Fibroblast of the aortic adventitia (primary cell): ENCODE results near the gene CLEC10A. TPM values are rescaled to one million over a fixed set of nuclear protein-coding genes. Genes with fewer than 3 reads are reported as not detected.

Experiments
- DNase-seq: peaks from one replicate; pipeline ENCODE4 v3.0.0-alpha.2; 2010; ENCODE audit warnings: low read depth
- H3K4me3 ChIP-seq: 2 replicates; pipeline ENCODE4 v1.5.1; 2011; ENCODE audit warnings: low read depth, mild to moderate bottlenecking, control low read depth, low read length, moderate library complexity
- total RNA-seq: library from RNA; depleted of rRNA; stranded (reverse); fragments of >200 nt; gene quantifications from 2 replicates; pipeline ENCODE4 v1.2.3, GENCODE V29; 2012; ENCODE audit warnings: low replicate concordance
- TF ChIP-seq, protein P1 (sequence below): IDR thresholded peaks from 2 replicates; pipeline ENCODE4 v1.5.1; 2011; ENCODE audit warnings: mild to moderate bottlenecking, low read length, control low read depth, inconsistent platforms; ENCODE audit not compliant: insufficient read depth

The CLEC10A gene
- total RNA-seq, 1 donor = not detected

DNA sequence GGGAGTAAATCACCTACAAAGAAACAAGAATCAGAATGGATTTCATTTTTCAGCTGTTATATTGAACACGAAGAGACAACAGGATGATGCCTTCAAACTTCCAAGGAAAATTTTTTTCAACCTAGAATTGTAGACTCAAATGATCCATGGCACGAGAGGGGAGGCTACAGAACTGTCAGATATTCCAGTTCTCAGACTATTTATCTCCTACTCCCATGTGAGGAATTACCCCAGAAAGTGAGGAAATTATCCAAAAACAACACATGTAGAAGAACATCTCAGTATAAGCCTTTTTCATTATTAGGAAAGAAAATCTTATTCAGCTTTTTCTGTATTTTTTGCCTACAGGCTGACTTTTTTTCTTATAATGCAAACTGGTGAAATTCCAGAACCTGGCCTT lies 40.1 kb upstream of the CLEC10A start:
- TF ChIP-seq, protein P1, sequence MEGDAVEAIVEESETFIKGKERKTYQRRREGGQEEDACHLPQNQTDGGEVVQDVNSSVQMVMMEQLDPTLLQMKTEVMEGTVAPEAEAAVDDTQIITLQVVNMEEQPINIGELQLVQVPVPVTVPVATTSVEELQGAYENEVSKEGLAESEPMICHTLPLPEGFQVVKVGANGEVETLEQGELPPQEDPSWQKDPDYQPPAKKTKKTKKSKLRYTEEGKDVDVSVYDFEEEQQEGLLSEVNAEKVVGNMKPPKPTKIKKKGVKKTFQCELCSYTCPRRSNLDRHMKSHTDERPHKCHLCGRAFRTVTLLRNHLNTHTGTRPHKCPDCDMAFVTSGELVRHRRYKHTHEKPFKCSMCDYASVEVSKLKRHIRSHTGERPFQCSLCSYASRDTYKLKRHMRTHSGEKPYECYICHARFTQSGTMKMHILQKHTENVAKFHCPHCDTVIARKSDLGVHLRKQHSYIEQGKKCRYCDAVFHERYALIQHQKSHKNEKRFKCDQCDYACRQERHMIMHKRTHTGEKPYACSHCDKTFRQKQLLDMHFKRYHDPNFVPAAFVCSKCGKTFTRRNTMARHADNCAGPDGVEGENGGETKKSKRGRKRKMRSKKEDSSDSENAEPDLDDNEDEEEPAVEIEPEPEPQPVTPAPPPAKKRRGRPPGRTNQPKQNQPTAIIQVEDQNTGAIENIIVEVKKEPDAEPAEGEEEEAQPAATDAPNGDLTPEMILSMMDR = no peak
- H3K4me3 ChIP-seq = no peak overlapping the region
- DNase-seq = peak; percentile 12

DNA sequence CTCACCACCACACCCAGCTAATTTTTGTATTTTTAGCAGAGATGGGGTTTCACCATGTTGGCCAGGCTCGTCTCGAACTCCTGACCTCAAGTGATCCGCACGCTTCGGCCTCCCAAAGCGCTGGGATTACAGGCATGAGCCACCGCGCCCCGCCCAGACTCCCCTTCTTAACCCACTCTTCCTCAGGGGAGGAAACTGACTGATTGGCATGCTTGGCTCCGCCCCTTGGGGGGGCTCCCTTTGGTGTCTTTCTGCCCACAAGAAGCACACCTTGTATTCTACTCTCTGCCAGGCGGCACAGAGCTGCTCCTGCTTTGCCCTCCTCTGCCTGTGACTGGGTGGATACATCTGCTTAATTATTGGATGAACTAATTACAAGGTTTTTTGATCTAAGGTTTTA lies 39.3 kb upstream of the CLEC10A start:
- no peak overlapping the region for H3K4me3 ChIP-seq
- TF ChIP-seq, protein P1 = no peak
- DNase-seq = no peak

DNA sequence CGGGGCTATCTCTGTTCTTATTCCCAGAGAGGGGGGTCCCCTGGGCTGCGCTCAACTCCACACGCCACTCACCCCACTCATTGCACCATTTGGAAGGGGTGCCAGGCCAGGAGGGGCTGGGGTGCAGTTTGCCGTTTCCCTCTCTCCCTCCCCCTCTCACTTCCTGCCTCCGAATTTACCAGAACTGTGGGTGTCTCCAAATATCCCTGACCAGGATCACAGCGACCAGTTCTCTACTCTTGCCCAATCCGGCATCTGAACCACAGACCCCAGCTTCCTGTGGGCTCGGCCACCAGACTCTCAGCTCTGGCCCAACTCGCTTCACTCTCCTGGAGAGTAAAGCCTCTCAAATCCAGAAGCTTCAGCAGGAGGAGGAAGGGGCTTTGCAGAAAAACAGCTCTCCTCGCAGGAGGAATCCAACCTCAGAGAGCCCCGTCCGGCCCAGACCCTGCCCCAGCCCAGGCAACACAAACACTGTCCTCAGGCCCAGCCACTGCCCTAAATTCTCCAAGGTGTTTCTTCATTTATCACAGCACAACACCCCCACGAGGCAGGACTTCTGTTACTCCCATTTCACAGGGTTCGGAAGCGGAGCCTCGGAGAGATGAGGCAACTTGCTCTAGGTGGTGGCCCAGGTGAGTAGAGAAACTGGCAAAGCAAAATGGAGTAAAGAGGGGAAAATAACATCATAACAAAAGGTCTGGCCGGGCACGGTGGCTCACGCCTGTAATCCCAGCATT lies 35.0 kb upstream of the CLEC10A start:
- H3K4me3 ChIP-seq = no peak overlapping the region
- TF ChIP-seq, protein P1 = no peak
- no peak for DNase-seq

DNA sequence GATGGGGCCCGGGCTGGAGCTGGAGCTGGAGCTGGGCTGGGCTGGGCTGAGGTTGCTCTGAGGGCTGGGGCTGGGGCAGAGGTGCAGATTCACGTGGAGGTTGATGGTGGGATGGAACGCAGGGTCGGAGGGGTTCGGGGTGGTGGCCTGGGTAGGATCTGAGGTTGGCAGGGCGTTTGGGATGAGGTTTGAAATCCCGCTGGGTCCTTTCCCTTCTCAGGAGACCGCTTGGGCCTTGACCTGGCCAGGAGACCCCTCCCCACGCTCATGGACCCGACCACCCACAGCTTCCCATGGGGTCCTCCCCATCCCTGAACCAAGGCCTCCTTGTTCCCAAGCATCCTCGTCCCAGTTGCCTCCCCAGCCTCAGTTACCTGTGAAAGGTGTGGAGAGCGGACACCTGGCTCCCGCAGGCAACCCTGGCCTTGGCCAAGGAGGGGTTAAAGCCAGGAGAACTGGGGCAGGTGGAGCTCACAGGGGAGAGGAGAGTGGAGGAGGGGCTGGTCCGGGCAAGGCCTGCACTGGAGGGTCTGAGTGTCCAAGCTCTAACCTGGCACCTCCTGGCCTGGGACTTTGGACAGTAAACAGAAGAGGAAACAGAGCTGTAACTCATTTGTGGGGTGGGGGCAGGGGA lies 34.3 kb upstream of the CLEC10A start, which contains the start of gene ASGR2:
ASGR2 (minus strand) TSS at position 582 of the 634 bp plus-strand sequence. CDS start 582 bp downstream, outside the sequence.
- DNase-seq = no peak
- H3K4me3 ChIP-seq = no peak within 1 kb of the TSS
- TF ChIP-seq, protein P1 = no peak

DNA sequence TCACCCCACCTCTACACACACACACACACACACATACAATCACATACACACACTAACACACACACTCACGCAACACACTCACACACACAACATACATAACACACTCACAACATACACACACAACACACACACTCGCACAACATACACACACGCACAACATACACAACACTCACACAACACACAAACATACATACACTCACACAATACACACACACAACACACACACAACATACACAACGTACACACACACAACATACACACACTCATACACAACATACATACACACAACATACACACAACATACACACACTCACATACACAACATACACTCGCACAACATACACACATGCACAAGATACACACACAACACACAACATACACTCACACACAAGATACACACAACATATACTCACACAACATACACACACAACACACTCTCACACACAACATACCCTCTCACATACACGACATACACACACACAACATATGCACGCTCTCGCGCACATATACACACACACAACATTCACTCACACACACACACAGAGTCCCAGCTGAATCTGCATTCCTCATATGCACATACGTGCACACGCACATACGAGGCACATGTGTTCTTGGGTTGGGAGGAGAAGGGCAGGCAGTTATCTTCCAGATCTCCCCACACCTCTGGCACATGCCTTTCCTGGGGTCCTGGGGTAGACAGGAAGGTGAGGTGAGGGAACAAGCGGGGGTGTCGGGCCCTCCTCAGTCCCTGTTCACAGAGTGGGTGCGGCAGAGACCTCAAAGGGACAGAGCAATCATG lies 33.4 kb upstream of the CLEC10A start:
- DNase-seq = no peak
- no peak overlapping the region for H3K4me3 ChIP-seq
- TF ChIP-seq, protein P1 = no peak

DNA sequence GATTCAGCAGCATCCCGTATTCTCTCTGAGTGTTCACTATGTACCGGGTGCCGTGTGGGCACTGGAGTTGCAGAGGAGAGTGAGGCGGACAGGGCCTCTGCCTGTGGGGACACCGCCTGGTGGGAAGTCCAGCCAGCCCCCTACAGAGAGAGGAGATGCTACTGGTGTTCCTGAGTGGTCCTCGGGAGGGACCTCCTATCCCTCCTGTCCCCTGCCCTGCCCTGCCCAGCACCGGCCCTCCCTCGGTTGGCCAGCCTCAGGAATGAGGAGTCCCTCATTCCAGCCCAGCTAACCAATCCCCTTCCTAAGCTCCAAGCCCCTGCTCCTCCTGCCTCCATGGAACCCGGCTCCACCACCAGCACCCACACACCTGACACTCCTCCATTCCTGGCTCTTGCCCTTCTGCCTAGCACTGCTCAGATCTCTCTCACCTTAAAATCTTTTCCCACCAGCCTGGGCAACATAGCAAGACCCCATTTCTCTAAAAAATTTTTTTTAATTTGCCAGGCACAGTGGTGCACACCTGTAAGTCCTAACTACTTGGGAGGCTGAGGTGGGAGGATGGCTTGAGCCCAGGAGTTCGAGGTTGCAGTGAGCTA lies 32.6 kb upstream of the CLEC10A start:
- TF ChIP-seq, protein P1 = no peak
- no peak overlapping the region for H3K4me3 ChIP-seq
- no peak for DNase-seq
